DND-41 (cell line): ENCODE data around the gene LRP11.

Experiments used
- ATAC-seq: fragments of 200-7000 bp; cut with Tn5 transposase; 3 replicates; pipeline ENCODE4 v1.9.1; 2021; ENCODE audit warnings: low read depth; ENCODE audit not compliant: insufficient read depth
- DNase-seq: peaks from one replicate; pipeline ENCODE4 v3.0.0-alpha.2; 2020
- H2AFZ ChIP-seq: 2 replicates; pipeline ENCODE4 v1.6.0; 2012; ENCODE audit warnings: low read depth, low read length
- H3K27ac ChIP-seq: 2 replicates; pipeline ENCODE4 v1.5.1; 2012; ENCODE audit warnings: low read length, inconsistent platforms
- H3K27me3 ChIP-seq: fragments of 200-600 bp; sonication (generic); 2 replicates; pipeline ENCODE4 v1.6.0; 2012; ENCODE audit warnings: low read length, mild to moderate bottlenecking, inconsistent platforms; ENCODE audit not compliant: insufficient read depth, poor library complexity
- H3K36me3 ChIP-seq: 2 replicates; pipeline ENCODE4 v1.5.1; 2012; ENCODE audit warnings: low read length, inconsistent platforms; ENCODE audit not compliant: insufficient read depth
- H3K4me1 ChIP-seq: 2 replicates; pipeline ENCODE4 v1.5.1; 2012; ENCODE audit warnings: mild to moderate bottlenecking, low read length; ENCODE audit not compliant: insufficient read depth
- H3K4me2 ChIP-seq: 2 replicates; pipeline ENCODE4 v1.6.0; 2012; ENCODE audit warnings: mild to moderate bottlenecking, moderate library complexity, low read length, inconsistent platforms; ENCODE audit not compliant: insufficient read depth
- H3K4me3 ChIP-seq, 2 experiments: fragments of 200-600 bp in 1 of 2; shearing (Covaris generic) in 1 of 2; 2 replicates each; pipeline ENCODE4 v1.5.1; 2012 to 2016; ENCODE audit warnings: inconsistent platforms in 2 of 2, low read length in 2 of 2, mild to moderate bottlenecking in 2 of 2, low read depth in 1 of 2, moderate library complexity in 1 of 2
- H3K79me2 ChIP-seq: 2 replicates; pipeline ENCODE4 v1.6.0; 2012; ENCODE audit warnings: low read length, inconsistent platforms; ENCODE audit not compliant: insufficient read depth
- H3K9ac ChIP-seq: 2 replicates; pipeline ENCODE4 v1.6.0; 2012; ENCODE audit warnings: low read depth, mild to moderate bottlenecking, inconsistent platforms, low read length, moderate library complexity
- H3K9me3 ChIP-seq: 2 replicates; pipeline ENCODE4 v1.5.1; 2012; ENCODE audit warnings: low read length, moderate library complexity, mild to moderate bottlenecking, inconsistent platforms; ENCODE audit not compliant: insufficient read depth, severe bottlenecking
- H4K20me1 ChIP-seq: 2 replicates; pipeline ENCODE4 v1.6.0; 2012; ENCODE audit warnings: low read length; ENCODE audit not compliant: insufficient read depth
- EZH2 ChIP-seq: IDR thresholded peaks from 3 replicates; pipeline ENCODE4 v1.6.1; 2012; ENCODE audit warnings: borderline replicate concordance, low read depth, mild to moderate bottlenecking, moderate library complexity, low read length, inconsistent platforms; ENCODE audit not compliant: severe bottlenecking
- TF ChIP-seq, protein P1 (sequence below): IDR thresholded peaks from 2 replicates; pipeline ENCODE4 v1.5.1; 2012; ENCODE audit warnings: borderline replicate concordance, low read length, moderate library complexity, mild to moderate bottlenecking; ENCODE audit not compliant: poor library complexity, severe bottlenecking; ENCODE audit errors: extremely low read depth

Gene LRP11

DNA sequence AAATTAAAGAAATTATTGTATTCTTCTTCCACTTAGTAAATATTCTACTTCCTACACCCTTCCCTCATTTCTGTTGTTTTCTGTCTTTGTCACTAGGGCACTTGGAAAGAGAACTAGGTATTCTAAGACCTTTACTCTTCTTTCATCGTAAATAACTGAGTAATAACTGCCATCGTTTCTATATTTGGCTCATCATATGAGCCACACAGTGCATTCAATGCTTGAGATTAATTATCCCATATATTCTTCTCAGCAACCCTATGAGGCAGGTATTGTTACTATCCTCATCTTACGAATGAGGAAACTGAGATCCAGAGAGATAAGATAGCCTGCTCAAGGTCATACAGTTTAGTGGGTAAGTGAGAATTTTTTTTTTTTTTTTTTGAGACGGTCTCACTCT is 38.9 kb downstream of the LRP11 start:
- Histone ChIP-seq H3K4me1 (no peaks in the 10 kb centered on the region), H3K4me3 (no peak overlapping the region), H3K27ac (no peak overlapping the region), H2AFZ (no peak overlapping the region), H3K9me3 (no peaks in the 10 kb centered on the region), H3K36me3 (no peaks in the 10 kb centered on the region), H3K4me2 (no peak overlapping the region), H3K9ac (no peak overlapping the region), H4K20me1 (no peaks in the 10 kb centered on the region), H3K27me3 (no peaks in the 10 kb centered on the region), H3K79me2 (no peaks in the 10 kb centered on the region)
- TF ChIP-seq, protein P1, sequence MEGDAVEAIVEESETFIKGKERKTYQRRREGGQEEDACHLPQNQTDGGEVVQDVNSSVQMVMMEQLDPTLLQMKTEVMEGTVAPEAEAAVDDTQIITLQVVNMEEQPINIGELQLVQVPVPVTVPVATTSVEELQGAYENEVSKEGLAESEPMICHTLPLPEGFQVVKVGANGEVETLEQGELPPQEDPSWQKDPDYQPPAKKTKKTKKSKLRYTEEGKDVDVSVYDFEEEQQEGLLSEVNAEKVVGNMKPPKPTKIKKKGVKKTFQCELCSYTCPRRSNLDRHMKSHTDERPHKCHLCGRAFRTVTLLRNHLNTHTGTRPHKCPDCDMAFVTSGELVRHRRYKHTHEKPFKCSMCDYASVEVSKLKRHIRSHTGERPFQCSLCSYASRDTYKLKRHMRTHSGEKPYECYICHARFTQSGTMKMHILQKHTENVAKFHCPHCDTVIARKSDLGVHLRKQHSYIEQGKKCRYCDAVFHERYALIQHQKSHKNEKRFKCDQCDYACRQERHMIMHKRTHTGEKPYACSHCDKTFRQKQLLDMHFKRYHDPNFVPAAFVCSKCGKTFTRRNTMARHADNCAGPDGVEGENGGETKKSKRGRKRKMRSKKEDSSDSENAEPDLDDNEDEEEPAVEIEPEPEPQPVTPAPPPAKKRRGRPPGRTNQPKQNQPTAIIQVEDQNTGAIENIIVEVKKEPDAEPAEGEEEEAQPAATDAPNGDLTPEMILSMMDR: no peak
- no peak for TF ChIP-seq EZH2
- DNase-seq: no peak
- ATAC-seq: no peak

DNA sequence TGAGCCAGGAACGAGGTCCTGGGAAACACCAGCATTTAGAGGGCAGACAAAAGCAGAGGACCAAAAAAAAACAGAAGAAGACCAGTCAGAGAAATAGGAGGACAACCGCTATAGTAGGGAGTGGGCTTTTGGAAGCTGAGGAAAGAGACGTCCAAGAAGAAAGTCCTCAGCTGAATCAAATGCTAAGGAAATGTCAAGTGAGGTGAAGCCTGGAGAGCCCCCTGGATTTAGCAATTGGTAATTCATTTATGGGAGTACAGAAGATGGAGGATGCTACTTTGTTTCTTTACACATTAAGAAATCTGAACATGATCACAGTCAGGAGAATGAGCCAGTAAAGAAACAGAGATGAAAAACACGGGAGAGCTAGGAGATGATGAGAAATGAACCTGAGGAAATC is 41.1 kb downstream of the LRP11 start:
- no peak overlapping the region for H3K4me2 ChIP-seq
- H4K20me1 ChIP-seq: no peaks in the 10 kb centered on the region
- no peak overlapping the region for H3K9ac ChIP-seq
- no peaks in the 10 kb centered on the region for H3K27me3 ChIP-seq
- TF ChIP-seq, protein P1: peak; percentile 24
- no peak for TF ChIP-seq EZH2
- H3K36me3 ChIP-seq: no peaks in the 10 kb centered on the region
- no peak overlapping the region for H3K27ac ChIP-seq
- no peak overlapping the region for H3K4me3 ChIP-seq
- H3K4me1 ChIP-seq: no peaks in the 10 kb centered on the region
- H2AFZ ChIP-seq: no peak overlapping the region
- H3K9me3 ChIP-seq: no peaks in the 10 kb centered on the region
- H3K79me2 ChIP-seq: no peaks in the 10 kb centered on the region
- DNase-seq: no peak
- peak; percentile 47; the same call in 1 of the 3 replicates for ATAC-seq

DNA sequence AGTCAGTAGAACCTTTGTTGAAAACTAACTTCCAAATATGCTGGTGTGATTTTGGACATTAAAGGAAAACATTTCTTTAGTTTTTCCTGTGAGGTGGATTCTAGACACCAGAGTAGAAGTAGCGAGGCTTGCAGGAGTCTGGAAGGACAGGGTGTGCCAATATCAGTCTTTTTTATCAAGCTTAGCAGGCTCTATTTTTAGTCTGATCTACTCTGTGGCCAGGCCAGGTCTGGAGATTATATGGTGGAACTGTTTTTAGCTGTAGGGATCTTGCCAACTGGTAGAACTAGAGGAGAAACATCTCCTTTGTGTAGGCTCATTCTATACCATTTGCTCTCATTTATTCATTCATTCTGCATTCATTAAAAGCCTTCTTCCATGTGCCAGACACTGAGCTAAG is 42.7 kb downstream of the LRP11 start:
- Histone ChIP-seq H3K27ac (no peak overlapping the region), H3K4me3 (no peak overlapping the region), H3K27me3 (no peaks in the 10 kb centered on the region), H3K9ac (no peak overlapping the region), H3K79me2 (no peaks in the 10 kb centered on the region), H2AFZ (no peak overlapping the region), H3K9me3 (no peaks in the 10 kb centered on the region), H3K4me2 (no peak overlapping the region), H3K36me3 (no peaks in the 10 kb centered on the region), H4K20me1 (no peaks in the 10 kb centered on the region), H3K4me1 (no peaks in the 10 kb centered on the region)
- no peak for ATAC-seq
- TF ChIP-seq EZH2: no peak
- TF ChIP-seq, protein P1: no peak
- no peak for DNase-seq

- Histone ChIP-seq H3K79me2 (no peaks in the 10 kb centered on the region), H2AFZ (no peak overlapping the region), H3K4me2 (no peak overlapping the region), H3K36me3 (no peaks in the 10 kb centered on the region), H3K9ac (no peak overlapping the region), H3K27ac (no peak overlapping the region), H3K27me3 (no peaks in the 10 kb centered on the region), H3K4me3 (no peak overlapping the region), H3K4me1 (no peaks in the 10 kb centered on the region), H4K20me1 (no peaks in the 10 kb centered on the region), H3K9me3 (no peaks in the 10 kb centered on the region)
- no peak for TF ChIP-seq EZH2
- TF ChIP-seq, protein P1: no peak
- DNase-seq: no peak
- no peak for ATAC-seq
Measured at GRCh38 chr6:149820506-149820905, 43.7 kb downstream of the LRP11 start.
